ENCODE results near the gene GDA.

DNA sequence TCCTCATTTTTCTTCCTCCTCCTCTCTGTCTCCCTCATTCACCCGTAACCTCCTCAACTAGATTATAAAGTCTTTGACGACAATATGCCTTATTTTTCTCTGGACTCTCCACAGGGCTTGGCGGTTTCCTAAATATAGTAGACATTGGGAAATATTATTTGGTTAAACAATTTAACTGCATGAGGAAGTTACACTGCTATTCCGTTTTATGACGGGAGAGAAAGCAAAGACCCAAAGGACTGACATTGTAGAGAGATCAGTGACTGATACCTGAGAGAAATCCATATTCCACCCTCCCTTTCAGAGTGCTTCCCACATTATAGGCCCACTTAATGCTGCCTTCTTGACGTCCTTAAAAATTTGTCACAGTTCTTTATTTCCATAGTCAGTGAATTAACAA lies 51.2 kb downstream of the GDA start:
- TF ChIP-seq, protein P1, sequence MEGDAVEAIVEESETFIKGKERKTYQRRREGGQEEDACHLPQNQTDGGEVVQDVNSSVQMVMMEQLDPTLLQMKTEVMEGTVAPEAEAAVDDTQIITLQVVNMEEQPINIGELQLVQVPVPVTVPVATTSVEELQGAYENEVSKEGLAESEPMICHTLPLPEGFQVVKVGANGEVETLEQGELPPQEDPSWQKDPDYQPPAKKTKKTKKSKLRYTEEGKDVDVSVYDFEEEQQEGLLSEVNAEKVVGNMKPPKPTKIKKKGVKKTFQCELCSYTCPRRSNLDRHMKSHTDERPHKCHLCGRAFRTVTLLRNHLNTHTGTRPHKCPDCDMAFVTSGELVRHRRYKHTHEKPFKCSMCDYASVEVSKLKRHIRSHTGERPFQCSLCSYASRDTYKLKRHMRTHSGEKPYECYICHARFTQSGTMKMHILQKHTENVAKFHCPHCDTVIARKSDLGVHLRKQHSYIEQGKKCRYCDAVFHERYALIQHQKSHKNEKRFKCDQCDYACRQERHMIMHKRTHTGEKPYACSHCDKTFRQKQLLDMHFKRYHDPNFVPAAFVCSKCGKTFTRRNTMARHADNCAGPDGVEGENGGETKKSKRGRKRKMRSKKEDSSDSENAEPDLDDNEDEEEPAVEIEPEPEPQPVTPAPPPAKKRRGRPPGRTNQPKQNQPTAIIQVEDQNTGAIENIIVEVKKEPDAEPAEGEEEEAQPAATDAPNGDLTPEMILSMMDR (IDR thresholded peaks at IDR 0.05), result no peak
- TF ChIP-seq POLR2AphosphoS5 (IDR thresholded peaks at IDR 0.05), result no peak
